ENCODE data around the gene CAD. TPM values are rescaled to one million over a fixed set of nuclear protein-coding genes. Genes with fewer than 3 reads are reported as not detected.
A peak's percentile ranks its signal among the peaks of the same experiment; 100 is the strongest.

Gene CAD
- total and polyA plus RNA-seq, 10 donors: 10.9 to 38.8 (median 25.0) TPM

GRCh38 chr2:27223416-27223815 lies 6.2 kb downstream of the CAD start:
- Histone ChIP-seq H3K27me3 (replicated peaks in 1 of 7) (no peaks in the 10 kb centered on the region), H3K4me1 (peaks cover 0 to 11% (median 8%) of the 10 kb centered on the region in 6 donors), H3K27ac (no peak overlapping the region), H3K4me3 (no peak overlapping the region), H3K36me3 (peaks cover 12 to 99% (median 64%) of the 10 kb centered on the region in 6 donors), H3K9me3 (no peaks in the 10 kb centered on the region)
- TF ChIP-seq CTCF (IDR thresholded peaks at IDR 0.05 in 8 of 11, conservative IDR thresholded peaks at IDR 0.05 in 3 of 11): no peak
- TF ChIP-seq POLR2A (IDR thresholded peaks at IDR 0.05): no peak
- no peak for TF ChIP-seq POLR2AphosphoS5 (IDR thresholded peaks at IDR 0.05)
- 96 to 98% (median 97%) methylated on average over 6 of the region's 6 CpGs for WGBS, 5 donors
- intact Hi-C loops (cut with DNase I; ENCODE audit: low total_unique reads): no loop called here
- DNase-seq: peak; percentile 53

- TF ChIP-seq CTCF (IDR thresholded peaks at IDR 0.05 in 8 of 11, conservative IDR thresholded peaks at IDR 0.05 in 3 of 11) (no peak), POLR2A (IDR thresholded peaks at IDR 0.05) (no peak), POLR2AphosphoS5 (IDR thresholded peaks at IDR 0.05) (no peak)
- no peak overlapping the region for H3K4me3 ChIP-seq
- H3K9me3 ChIP-seq: no peaks in the 10 kb centered on the region
- intact Hi-C loops (cut with DNase I; ENCODE audit: low total_unique reads): no loop called here
- peak; percentile 67 for DNase-seq
- 95 to 98% (median 96%) methylated on average over 8 to 9 of the region's 9 CpGs for WGBS, 5 donors
- H3K36me3 ChIP-seq: peaks cover 12 to 100% (median 80%) of the 10 kb centered on the region in 6 donors
- H3K4me1 ChIP-seq: no peaks in the 10 kb centered on the region
- no peaks in the 10 kb centered on the region for H3K27me3 ChIP-seq (replicated peaks in 1 of 7)
- H3K27ac ChIP-seq: no peak overlapping the region
These were observed 8.4 kb downstream of the CAD start for GRCh38 chr2:27225526-27225925.

- Histone ChIP-seq H3K9me3 (no peaks in the 10 kb centered on the region), H3K4me1 (no peaks in the 10 kb centered on the region), H3K27ac (no peak overlapping the region), H3K27me3 (replicated peaks in 1 of 7) (no peaks in the 10 kb centered on the region), H3K36me3 (peaks cover 12 to 100% (median 91%) of the 10 kb centered on the region in 6 donors), H3K4me3 (no peak overlapping the region)
- TF ChIP-seq POLR2A (IDR thresholded peaks at IDR 0.05) (no peak), POLR2AphosphoS5 (IDR thresholded peaks at IDR 0.05) (no peak)
- intact Hi-C loops (cut with DNase I; ENCODE audit: low total_unique reads): no loop called here
- DNase-seq: no peak
- WGBS, 5 donors: 87 to 96% (median 92%) methylated on average over 2 of the region's 2 CpGs
These were observed 10.3 kb downstream of the CAD start for GRCh38 chr2:27227501-27227900.

GRCh38 chr2:27231921-27232320 lies 14.8 kb downstream of the CAD start:
- Histone ChIP-seq H3K27ac (no peak overlapping the region), H3K4me3 (no peak overlapping the region), H3K4me1 (no peaks in the 10 kb centered on the region), H3K36me3 (peaks cover 6 to 100% (median 95%) of the 10 kb centered on the region in 6 donors), H3K9me3 (no peaks in the 10 kb centered on the region), H3K27me3 (replicated peaks in 1 of 7) (no peaks in the 10 kb centered on the region)
- TF ChIP-seq POLR2A (IDR thresholded peaks at IDR 0.05) (no peak), POLR2AphosphoS5 (IDR thresholded peaks at IDR 0.05) (no peak), CTCF (IDR thresholded peaks at IDR 0.05 in 8 of 11, conservative IDR thresholded peaks at IDR 0.05 in 3 of 11) (no peak)
- 92 to 95% (median 95%) methylated on average over 12 to 13 of the region's 13 CpGs for WGBS, 5 donors
- intact Hi-C loops (cut with DNase I; ENCODE audit: low total_unique reads): no loop called here
- no peak for DNase-seq

GRCh38 chr2:27233341-27233740 lies 16.2 kb downstream of the CAD start:
- TF ChIP-seq CTCF (IDR thresholded peaks at IDR 0.05 in 8 of 11, conservative IDR thresholded peaks at IDR 0.05 in 3 of 11) (no peak), POLR2A (IDR thresholded peaks at IDR 0.05) (no peak), POLR2AphosphoS5 (IDR thresholded peaks at IDR 0.05) (peak in 1 of 3 donors; percentile 21)
- H3K27ac ChIP-seq: no peak overlapping the region
- no peak overlapping the region for H3K4me3 ChIP-seq
- intact Hi-C loops (cut with DNase I; ENCODE audit: low total_unique reads): no loop called here
- no peaks in the 10 kb centered on the region for H3K9me3 ChIP-seq
- peaks cover 10 to 100% (median 98%) of the 10 kb centered on the region in 6 donors for H3K36me3 ChIP-seq
- no peaks in the 10 kb centered on the region for H3K27me3 ChIP-seq (replicated peaks in 1 of 7)
- H3K4me1 ChIP-seq: no peaks in the 10 kb centered on the region
- WGBS, 5 donors: 88 to 97% (median 95%) methylated on average over 9 to 14 of the region's 14 CpGs
- no peak for DNase-seq

Data from spleen (tissue), 11 donors.